ENCODE data around the gene RARA. TPM values are rescaled to one million over a fixed set of nuclear protein-coding genes. Genes with fewer than 3 reads are reported as not detected.
A peak's percentile ranks its signal among the peaks of the same experiment; 100 is the strongest.

RARA gene
- total and polyA plus RNA-seq, 2 of the 4 experiments (the other 2 are of a cell fraction) = 9.0 to 12.7 TPM

DNA sequence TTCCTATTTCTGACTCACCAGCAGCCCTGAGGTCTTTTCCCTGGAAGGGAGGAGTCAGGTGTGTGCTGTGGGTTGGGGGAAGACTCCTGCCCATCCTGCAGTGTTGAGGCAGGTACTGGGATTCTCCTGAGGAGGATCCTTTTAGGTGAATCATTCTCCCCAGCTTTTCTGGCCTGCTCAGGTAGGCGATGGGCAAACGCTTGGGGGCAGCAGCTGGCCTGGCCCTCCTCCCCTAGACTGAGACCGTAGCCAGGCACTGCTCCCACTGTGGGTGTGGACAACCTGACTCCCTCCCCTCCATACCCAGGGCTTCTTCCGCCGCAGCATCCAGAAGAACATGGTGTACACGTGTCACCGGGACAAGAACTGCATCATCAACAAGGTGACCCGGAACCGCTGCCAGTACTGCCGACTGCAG, 40.5 kb downstream of the RARA start (continued):
- TF ChIP-seq USF2 (IDR thresholded peaks at IDR 0.05; ENCODE audit: low read depth, low read length) = no peak

DNA sequence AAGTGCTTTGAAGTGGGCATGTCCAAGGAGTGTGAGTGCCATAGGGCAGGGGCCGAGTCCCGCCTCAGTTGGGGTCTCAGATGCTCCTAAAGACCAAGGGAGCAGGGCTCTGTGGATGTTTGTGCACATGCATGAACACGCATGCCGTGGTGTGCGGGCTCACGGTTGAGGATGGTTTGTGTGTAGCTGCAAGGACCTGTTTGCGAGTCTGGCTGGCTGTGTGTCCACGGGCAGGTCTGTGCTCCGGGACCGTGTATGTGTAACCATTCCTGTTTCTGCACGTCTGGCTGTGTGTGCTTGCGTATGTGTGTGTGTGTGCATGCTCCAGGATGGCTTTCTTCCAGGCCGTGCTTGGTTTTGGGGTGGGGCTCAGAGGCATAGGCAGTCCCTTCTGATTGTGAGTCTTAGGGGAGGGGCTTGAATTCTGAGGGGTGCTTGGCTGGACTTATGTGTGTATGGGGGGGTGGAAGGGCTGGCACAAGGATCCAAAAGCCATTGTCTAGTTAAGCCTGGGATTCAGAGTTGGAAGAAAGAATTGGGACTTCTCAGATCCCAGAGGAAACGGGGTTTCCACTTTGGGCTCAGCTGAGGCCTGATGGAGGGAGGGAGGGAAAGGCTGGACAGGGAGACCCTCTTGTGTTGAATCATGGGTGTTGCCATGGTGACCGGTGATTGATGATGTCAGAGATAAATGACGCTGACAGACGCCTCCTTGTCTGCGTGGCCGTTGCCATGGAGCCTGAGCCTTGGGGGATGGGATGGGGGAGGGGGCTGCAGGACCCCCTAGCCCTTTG, 41.1 kb downstream of the RARA start:
- peak overlapping the region; percentile 75 for H3K23ac ChIP-seq (ENCODE audit: low read depth, low read length)
- no peak overlapping the region for H2BK15ac ChIP-seq (ENCODE audit: low read depth, low read length)
- no peak overlapping the region for H2BK5ac ChIP-seq (ENCODE audit: low read depth, low read length, poor library complexity, severe bottlenecking)
- H4K5ac ChIP-seq (ENCODE audit: low read depth, low read length) = no peak overlapping the region
- H3K79me1 ChIP-seq (ENCODE audit: low read depth in 1 of 2, low read length in 2 of 2) = peaks cover 39 to 85% of the 10 kb centered on the region in 2 experiments
- no peaks in the 10 kb centered on the region for H3K9me3 ChIP-seq (ENCODE audit: control insufficient read depth, insufficient read depth, low read length)
- peak overlapping the region; percentile 18; the same call in 1 of the 2 replicates for H3K14ac ChIP-seq (replicated peaks; ENCODE audit: low read depth, low read length)
- H2AFZ ChIP-seq (replicated peaks; ENCODE audit: low read length, poor library complexity) = peak overlapping the region; percentile 23
- ATAC-seq (ENCODE audit: low read depth) = no peak
- H3K56ac ChIP-seq (ENCODE audit: extremely low read depth, insufficient read depth, low read length) = no peak overlapping the region
- no peaks in the 10 kb centered on the region for H3K27me3 ChIP-seq (ENCODE audit: control insufficient read depth, insufficient read depth, low read length)
- no peak for TF ChIP-seq POLR2A (IDR thresholded peaks at IDR 0.05; ENCODE audit: low read depth, low read length)
- TF ChIP-seq CHD1 (IDR thresholded peaks at IDR 0.05; ENCODE audit: low read depth, low read length) = no peak
- TF ChIP-seq ELK1 (IDR thresholded peaks at IDR 0.05; ENCODE audit: borderline replicate concordance, low read depth, low read length) = no peak
- no peak for TF ChIP-seq RCOR1 (IDR thresholded peaks at IDR 0.05; ENCODE audit: insufficient replicate concordance, low read length)
- no peak for TF ChIP-seq CEBPB (IDR thresholded peaks at IDR 0.05; ENCODE audit: low read depth, low read length)
- TF ChIP-seq RFX5 (IDR thresholded peaks at IDR 0.05; ENCODE audit: low read depth, low read length) = no peak
- H3K18ac ChIP-seq (ENCODE audit: low read depth, low read length) = no peak overlapping the region
- no peak overlapping the region for H4K8ac ChIP-seq (ENCODE audit: low read depth in 2 of 2, low read length in 2 of 2)
- no peak overlapping the region for H3K27ac ChIP-seq (ENCODE audit: insufficient read depth, low read length)
- H2BK120ac ChIP-seq (ENCODE audit: low read depth, low read length) = no peak overlapping the region
- no peak overlapping the region for H3K4me2 ChIP-seq (ENCODE audit: low read depth, low read length)
- H2AK5ac ChIP-seq (ENCODE audit: low read depth, low read length) = peak overlapping the region; percentile 40; the same call in 1 of the 2 replicates
- peak overlapping the region; percentile 4; the same call in 1 of the 2 replicates for H3K4ac ChIP-seq (ENCODE audit: low read depth, low read length)
- peaks cover 14% of the 10 kb centered on the region for H3K9me1 ChIP-seq (ENCODE audit: insufficient read depth, low read length)
- ChIA-PET CTCF (interaction anchor here (1.0 kb wide), 1 partner anchor 31 kb away, joined by 3 read pairs; no protein-coding TSS in a partner anchor), POLR2A (ENCODE audit: unreplicated experiment) (no interaction called here)
- H2BK20ac ChIP-seq (ENCODE audit: low read depth, low read length) = no peak overlapping the region
- DNase-seq = peak; percentile 38
- H3K4me3 ChIP-seq (ENCODE audit: insufficient read depth, low read depth, low read length) = no peak overlapping the region
- H3K9ac ChIP-seq (ENCODE audit: low read depth, low read length) = no peak overlapping the region
- H4K91ac ChIP-seq (ENCODE audit: insufficient read depth, low read depth, low read length) = no peak overlapping the region
- no TSS peak for BruUV-seq (replicated peaks)
- peaks cover 41% of the 10 kb centered on the region for H3K4me1 ChIP-seq (ENCODE audit: control insufficient read depth, insufficient read depth, low read length)
- dilution Hi-C loops (cut with HindIII; ENCODE audit: low sequenced_read_pairs, unreplicated experiment) (no loop called here), intact Hi-C loops (cut with micrococcal nuclease) (no loop called here), in situ Hi-C loops (cut with MboI; ENCODE audit: low sequenced_read_pairs) (loop anchor here (5.0 to 25.0 kb wide), 4 partner anchors 48 to 1312 kb away; partner anchors contain the start of genes KRT27, KRT28 and WIPF2)
- peaks cover 68% of the 10 kb centered on the region for H4K20me1 ChIP-seq (ENCODE audit: insufficient read depth, low read length)
- H3K36me3 ChIP-seq (ENCODE audit: control insufficient read depth, insufficient read depth, low read length) = peaks cover 54% of the 10 kb centered on the region
- H2AK9ac ChIP-seq (replicated peaks; ENCODE audit: low read depth, low read length, poor library complexity) = peak overlapping the region; percentile 81
- WGBS, 2 experiments (ENCODE audit: extremely low coverage in 2 of 2, insufficient read length in 1 of 2) = 51% methylated on average over 5 of the region's 19 CpGs; no CpG with 5 or more reads in 1 of the 2 experiments

Data from IMR-90 (cell line).